Coronary artery (tissue), 2 donors: ENCODE results near the gene CYP8B1.

ENCODE experiments used
- DNase-seq: peaks from one replicate; pipeline ENCODE4 v3.0.0-alpha.2; 2017; ENCODE audit warnings: low spot score
- H3K27ac ChIP-seq, 2 donors: fragments of 200-600 bp; sonication (generic); one replicate each; pipeline ENCODE4 v1.5.1; 2016 to 2019
- H3K4me3 ChIP-seq: fragments of 200-600 bp; sonication (generic); 2 replicates; pipeline ENCODE4 v1.5.1; 2016; ENCODE audit warnings: mild to moderate bottlenecking, moderate library complexity
- CTCF ChIP-seq: fragments of 200-600 bp; sonication (generic); IDR thresholded peaks from one replicate; pipeline ENCODE4 v1.5.1; 2019; ENCODE audit warnings: antibody characterized with exemption

Gene CYP8B1

DNA sequence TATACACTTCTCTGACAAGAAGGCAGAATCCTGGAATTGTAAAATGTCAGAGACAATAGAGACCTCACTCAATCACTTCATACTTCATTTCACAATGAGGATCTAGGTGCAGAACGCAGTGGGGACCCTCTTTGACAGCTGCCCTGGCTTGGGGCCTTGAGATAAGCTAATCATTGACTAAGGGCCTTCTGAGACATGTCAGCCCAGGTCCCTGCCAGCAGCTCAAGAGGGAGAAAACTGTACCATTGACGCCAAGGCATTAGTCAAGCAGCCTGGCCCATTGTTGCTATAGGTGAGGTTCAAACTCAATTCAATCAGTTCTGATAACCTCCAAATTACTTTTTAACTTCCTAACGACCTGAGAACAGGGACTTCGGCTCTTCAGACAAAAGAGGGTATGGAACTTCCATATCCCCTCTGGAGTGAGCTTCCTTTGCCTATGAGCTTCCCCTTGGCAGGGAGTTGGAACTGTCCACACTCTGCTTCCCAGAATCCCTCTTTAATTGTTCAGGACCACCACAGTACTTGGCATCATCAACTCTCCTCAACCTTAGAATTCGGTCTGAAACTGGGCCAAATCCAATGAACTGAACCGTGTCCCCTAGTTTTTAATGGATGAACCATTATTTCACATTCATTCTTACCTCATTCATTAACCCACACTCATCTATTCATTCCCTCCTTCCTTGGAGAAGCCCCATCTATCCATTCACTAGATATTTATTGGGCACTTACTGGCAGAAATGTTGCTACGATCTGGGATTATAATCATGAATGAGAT, 1.5 kb upstream of the CYP8B1 start:
- H3K4me3 ChIP-seq, result no peak overlapping the region
- peak overlapping the region in 1 of 2 donors; percentile 8 for H3K27ac ChIP-seq
- no peak for DNase-seq
- TF ChIP-seq CTCF, result no peak

GRCh38 chr3:42876401-42876800, 722 bp upstream of the CYP8B1 start:
- Histone ChIP-seq H3K4me3 (no peak overlapping the region), H3K27ac (peak overlapping the region in 1 of 2 donors; percentile 46)
- no peak for TF ChIP-seq CTCF
- no peak for DNase-seq

DNA sequence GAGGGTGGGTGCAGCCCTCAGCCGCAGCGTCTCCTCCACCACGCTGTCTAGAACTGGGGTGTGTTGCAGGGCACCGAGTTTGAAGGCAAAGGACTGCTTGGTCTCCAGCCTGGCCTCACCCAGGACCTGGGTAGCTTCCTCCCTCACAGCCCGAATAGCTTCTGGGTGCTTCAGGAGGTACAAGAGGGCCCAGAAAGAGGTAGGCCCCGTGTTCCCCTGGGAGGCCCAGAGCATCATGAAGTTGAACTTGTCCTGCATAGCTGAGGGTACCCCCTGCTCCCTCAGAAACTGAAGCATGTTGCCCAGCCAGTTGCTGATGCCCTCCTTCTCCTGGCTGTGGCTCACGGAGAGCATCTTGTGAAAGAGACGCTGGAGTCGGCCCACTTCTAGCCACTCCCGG, 930 bp downstream of the CYP8B1 start:
- TF ChIP-seq CTCF, result no peak
- Histone ChIP-seq H3K27ac (peak overlapping the region in 1 of 2 donors; percentile 22), H3K4me3 (no peak overlapping the region)
- DNase-seq, result no peak

DNA sequence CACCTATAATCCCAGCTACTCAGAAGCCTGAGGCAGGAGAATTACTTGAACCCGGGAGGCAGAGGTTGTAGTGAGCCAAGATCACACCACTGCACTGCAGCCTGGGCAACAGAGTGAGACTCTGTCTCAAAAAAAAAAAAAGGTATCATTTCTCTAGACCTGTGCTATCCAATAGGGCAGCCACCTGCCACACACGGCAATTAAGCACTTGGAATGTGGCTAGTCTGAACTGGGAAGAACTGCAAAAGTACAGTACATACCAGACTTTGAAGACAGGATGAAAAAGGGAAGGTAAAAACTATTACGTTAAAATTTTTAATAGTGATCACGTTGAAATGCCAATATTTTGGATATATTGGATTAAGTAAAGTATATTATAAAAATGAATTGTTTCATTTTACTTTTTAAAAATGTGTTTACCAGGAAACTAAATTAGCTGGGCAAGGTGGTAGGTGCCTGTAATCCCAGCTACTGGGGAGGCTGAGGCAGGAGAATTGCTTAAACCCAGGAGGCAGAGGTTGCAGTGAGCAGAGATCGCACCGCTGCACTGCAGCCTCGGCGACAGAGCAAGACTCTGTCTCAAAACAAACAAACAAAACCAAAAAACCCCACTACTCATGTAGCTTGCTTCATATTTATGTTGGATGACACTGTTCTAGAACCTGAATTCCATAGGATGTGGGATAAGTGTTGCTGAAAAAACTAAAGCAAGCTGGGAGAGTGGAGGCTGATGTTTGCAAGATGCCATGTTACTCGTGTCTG, 2.3 kb downstream of the CYP8B1 start:
- Histone ChIP-seq H3K4me3 (no peak overlapping the region), H3K27ac (peak overlapping the region in 1 of 2 donors; percentile 26)
- TF ChIP-seq CTCF, result no peak
- no peak for DNase-seq

- DNase-seq, result no peak
- no peak for TF ChIP-seq CTCF
- Histone ChIP-seq H3K27ac (peak overlapping the region in 1 of 2 donors; percentile 82), H3K4me3 (no peak overlapping the region)
Measured at GRCh38 chr3:42872718-42873117, 3.0 kb downstream of the CYP8B1 start.

DNA sequence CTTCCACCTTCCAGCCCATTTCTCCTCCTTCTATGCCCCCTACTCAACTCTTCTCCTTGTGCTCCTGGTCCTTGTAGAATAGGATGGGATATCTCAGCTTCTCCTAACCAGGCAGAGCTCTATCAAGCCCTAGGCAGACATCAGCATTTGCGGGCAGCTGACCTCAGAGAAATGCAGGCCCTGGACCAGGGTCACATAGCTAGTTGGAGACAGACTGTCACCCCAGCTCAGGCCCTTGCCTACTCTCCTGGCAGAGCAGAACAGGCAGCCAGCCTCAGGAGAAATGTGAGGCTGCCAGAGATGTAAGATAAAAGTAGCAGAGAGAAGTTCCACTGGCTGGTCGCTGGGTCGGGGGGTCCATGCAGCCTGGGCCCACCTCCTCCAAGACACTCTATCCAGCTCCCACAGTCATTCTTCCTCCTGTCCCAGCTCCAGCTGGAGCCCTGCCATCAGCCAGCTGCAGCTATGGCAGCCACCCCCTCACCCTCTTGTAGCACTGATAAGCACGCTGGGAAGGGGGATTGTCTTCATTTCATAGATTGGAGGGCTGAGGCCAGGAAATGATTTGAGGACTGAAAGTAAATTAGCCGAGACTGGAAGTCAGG, 4.0 kb downstream of the CYP8B1 start:
- peak overlapping the region; percentile 12 to 82 for H3K27ac ChIP-seq
- TF ChIP-seq CTCF, result no peak
- DNase-seq, result no peak
- no peak overlapping the region for H3K4me3 ChIP-seq
